Ascending aorta (tissue), 2 donors: Measurements from ENCODE around the gene DDIT3. TPM values are rescaled to one million over a fixed set of nuclear protein-coding genes. Genes with fewer than 3 reads are reported as not detected.

Experiments used
- DNase-seq, 2 donors: peaks; one replicate each; pipeline ENCODE4 v3.0.0-alpha.2; 2019; ENCODE audit warnings: low spot score in 2 of 2
- H3K27ac ChIP-seq, 2 donors: fragments of 200-600 bp; sonication (generic); one replicate each; pipeline ENCODE4 v1.5.1; 2016 to 2017; ENCODE audit warnings: mild to moderate bottlenecking in 1 of 2
- H3K27me3 ChIP-seq: fragments of 200-600 bp; sonication (generic); one replicate; pipeline ENCODE4 v1.5.1; 2017
- H3K36me3 ChIP-seq, 2 donors: fragments of 200-600 bp; sonication (generic); one replicate each; pipeline ENCODE4 v1.5.1; 2016
- H3K4me1 ChIP-seq, 2 donors: fragments of 200-600 bp; sonication (generic); one replicate each; pipeline ENCODE4 v1.5.1; 2016 to 2017; ENCODE audit warnings: mild to moderate bottlenecking in 1 of 2
- H3K4me3 ChIP-seq, 2 donors: fragments of 200-600 bp; sonication (generic); one replicate each; pipeline ENCODE4 v1.5.1; 2016 to 2017; ENCODE audit warnings: mild to moderate bottlenecking in 1 of 2
- H3K9me3 ChIP-seq, 2 donors: fragments of 200-600 bp; sonication (generic); one replicate each; pipeline ENCODE4 v1.5.1; 2016
- intact Hi-C: fragments of 100-400 bp; cut with DNase I; formaldehyde crosslinking; loops from one replicate; pipeline ENCODE4 v1.15.1; 2023
- total RNA-seq: library from RNA; depleted of rRNA; stranded (reverse); fragments of >200 nt; gene quantifications from one replicate; pipeline ENCODE4 v1.1.0, GENCODE V29; 2016
- TF ChIP-seq, protein P1 (sequence below), 3 experiments: fragments of 200-600 bp in 2 of 3; fragments of 450-650 bp in 1 of 3; sonication (generic) in 2 of 3; IDR thresholded peaks; one replicate each; pipeline ENCODE4 v1.5.1; 2016 to 2019; ENCODE audit warnings: antibody characterized with exemption in 3 of 3, mild to moderate bottlenecking in 1 of 3, moderate library complexity in 1 of 3

The DDIT3 gene
- total RNA-seq, 1 donor from 2014 or later = 0.64 TPM

GRCh38 chr12:57479043-57479375 lies 41.3 kb downstream of the DDIT3 start:
- Histone ChIP-seq H3K27ac (peak overlapping the region; percentile 44 to 57), H3K4me1 (peaks cover 11 to 13% of the 10 kb centered on the region in 2 donors), H3K9me3 (no peaks in the 10 kb centered on the region), H3K36me3 (no peaks in the 10 kb centered on the region), H3K27me3 (peaks cover 7% of the 10 kb centered on the region), H3K4me3 (no peak overlapping the region)
- no peak for DNase-seq
- intact Hi-C loops = no loop called here
- TF ChIP-seq, protein P1, sequence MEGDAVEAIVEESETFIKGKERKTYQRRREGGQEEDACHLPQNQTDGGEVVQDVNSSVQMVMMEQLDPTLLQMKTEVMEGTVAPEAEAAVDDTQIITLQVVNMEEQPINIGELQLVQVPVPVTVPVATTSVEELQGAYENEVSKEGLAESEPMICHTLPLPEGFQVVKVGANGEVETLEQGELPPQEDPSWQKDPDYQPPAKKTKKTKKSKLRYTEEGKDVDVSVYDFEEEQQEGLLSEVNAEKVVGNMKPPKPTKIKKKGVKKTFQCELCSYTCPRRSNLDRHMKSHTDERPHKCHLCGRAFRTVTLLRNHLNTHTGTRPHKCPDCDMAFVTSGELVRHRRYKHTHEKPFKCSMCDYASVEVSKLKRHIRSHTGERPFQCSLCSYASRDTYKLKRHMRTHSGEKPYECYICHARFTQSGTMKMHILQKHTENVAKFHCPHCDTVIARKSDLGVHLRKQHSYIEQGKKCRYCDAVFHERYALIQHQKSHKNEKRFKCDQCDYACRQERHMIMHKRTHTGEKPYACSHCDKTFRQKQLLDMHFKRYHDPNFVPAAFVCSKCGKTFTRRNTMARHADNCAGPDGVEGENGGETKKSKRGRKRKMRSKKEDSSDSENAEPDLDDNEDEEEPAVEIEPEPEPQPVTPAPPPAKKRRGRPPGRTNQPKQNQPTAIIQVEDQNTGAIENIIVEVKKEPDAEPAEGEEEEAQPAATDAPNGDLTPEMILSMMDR (IDR thresholded peaks at IDR 0.05) = no peak

GRCh38 chr12:57477710-57478681 lies 42.3 kb downstream of the DDIT3 start:
- Histone ChIP-seq H3K4me3 (peak overlapping the region in 1 of 2 donors; percentile 65), H3K27me3 (peaks cover 7% of the 10 kb centered on the region), H3K27ac (peak overlapping the region; percentile 44 to 57), H3K9me3 (no peaks in the 10 kb centered on the region), H3K4me1 (peaks cover 11 to 13% of the 10 kb centered on the region in 2 donors), H3K36me3 (no peaks in the 10 kb centered on the region)
- intact Hi-C loops = no loop called here
- DNase-seq = no peak
- TF ChIP-seq, protein P1 (IDR thresholded peaks at IDR 0.05) = no peak

GRCh38 chr12:57476993-57477709 lies 43.2 kb downstream of the DDIT3 start:
- H3K9me3 ChIP-seq = no peaks in the 10 kb centered on the region
- H3K27ac ChIP-seq = peak overlapping the region in 1 of 2 donors; percentile 57
- peaks cover 7% of the 10 kb centered on the region for H3K27me3 ChIP-seq
- no peak for DNase-seq
- H3K4me3 ChIP-seq = peak overlapping the region; percentile 16 to 65
- H3K4me1 ChIP-seq = peaks cover 11 to 13% of the 10 kb centered on the region in 2 donors
- H3K36me3 ChIP-seq = no peaks in the 10 kb centered on the region
- intact Hi-C loops = no loop called here
- TF ChIP-seq, protein P1 (IDR thresholded peaks at IDR 0.05) = no peak

- no peak for DNase-seq
- H3K4me3 ChIP-seq = peak overlapping the region; percentile 31 to 65
- H3K36me3 ChIP-seq = no peaks in the 10 kb centered on the region
- TF ChIP-seq, protein P1 (IDR thresholded peaks at IDR 0.05) = peak in 2 of 3 experiments; percentile 23 to 25
- intact Hi-C loops = no loop called here
- no peak overlapping the region for H3K27ac ChIP-seq
- H3K9me3 ChIP-seq = no peaks in the 10 kb centered on the region
- peaks cover 11 to 13% of the 10 kb centered on the region in 2 donors for H3K4me1 ChIP-seq
- peaks cover 7% of the 10 kb centered on the region for H3K27me3 ChIP-seq
These were observed 43.9 kb downstream of the DDIT3 start for GRCh38 chr12:57476162-57476992.
